Measurements from ENCODE around the gene CMC4. TPM values are rescaled to one million over a fixed set of nuclear protein-coding genes. Genes with fewer than 3 reads are reported as not detected.
A peak's percentile ranks its signal among the peaks of the same experiment; 100 is the strongest.

The CMC4 gene
- total and polyA plus RNA-seq, 9 of the 15 experiments (the other 6 are each of a cell fraction or from before 2014, with no cell fraction given), result 3.5 to 16.9 (median 8.2) TPM

GRCh38 chrX:155056877-155057792 is 13.8 kb downstream of the CMC4 start (continued):
- TF ChIP-seq LCOR (CRISPR knock-in tag; IDR thresholded peaks at IDR 0.05) (no peak), ATF1 (CRISPR knock-in tag; IDR thresholded peaks at IDR 0.05) (no peak), ATF1 (tag; IDR thresholded peaks at IDR 0.05) (peak; percentile 80), TEAD1 (CRISPR knock-in tag; IDR thresholded peaks at IDR 0.05) (peak; percentile 9 to 93; a peak in 2 of 4 replicates), CREB1 (IDR thresholded peaks at IDR 0.05) (0 out of 2 replicates have a peak, but pooled peaks have one; percentile 37), CREB1 (CRISPR knock-in tag; IDR thresholded peaks at IDR 0.05) (peak; percentile 62), POLR2G (IDR thresholded peaks at IDR 0.05; ENCODE audit: low read depth, low read length) (peak; percentile 25; the same call in 1 of the 2 replicates), POLR3G (IDR thresholded peaks at IDR 0.05; ENCODE audit: extremely low read depth, insufficient read length, insufficient replicate concordance) (no peak), TEAD4 (IDR thresholded peaks at IDR 0.05; ENCODE audit: low read length) (peak; percentile 63), TEAD4 (CRISPR knock-in tag; IDR thresholded peaks at IDR 0.05; ENCODE audit: borderline replicate concordance) (no peak), SMC3 (conservative IDR thresholded peaks at IDR 0.05; ENCODE audit: insufficient read depth, low read depth, low read length) (peak; percentile 78)
- TF ChIP-seq, protein P1, sequence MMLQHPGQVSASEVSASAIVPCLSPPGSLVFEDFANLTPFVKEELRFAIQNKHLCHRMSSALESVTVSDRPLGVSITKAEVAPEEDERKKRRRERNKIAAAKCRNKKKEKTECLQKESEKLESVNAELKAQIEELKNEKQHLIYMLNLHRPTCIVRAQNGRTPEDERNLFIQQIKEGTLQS (IDR thresholded peaks at IDR 0.05), result no peak
- TF ChIP-seq, protein P1 (CRISPR knock-in tag; conservative IDR thresholded peaks at IDR 0.05), result no peak
